NCI-H1092 treated with DMSO at 0.1 percent for 48 hours (cell line): ENCODE measurements around the gene MTHFR.
"Not testable (repeated sequence)": the region's sequence is repeated elsewhere in the genome, so short reads cannot be mapped to it uniquely, and the experiment has no call there.

ENCODE experiments used
- DNase-seq: peaks from one replicate; lab custom pipeline; 2025; lab: John Stamatoyannopoulos, UW

Gene MTHFR

GRCh38 chr1:11833497-11833896 is 27.7 kb upstream of the MTHFR start:
- no peak for DNase-seq

GRCh38 chr1:11831945-11832725 is 26.4 kb upstream of the MTHFR start:
- DNase-seq = peak; percentile 31

DNA sequence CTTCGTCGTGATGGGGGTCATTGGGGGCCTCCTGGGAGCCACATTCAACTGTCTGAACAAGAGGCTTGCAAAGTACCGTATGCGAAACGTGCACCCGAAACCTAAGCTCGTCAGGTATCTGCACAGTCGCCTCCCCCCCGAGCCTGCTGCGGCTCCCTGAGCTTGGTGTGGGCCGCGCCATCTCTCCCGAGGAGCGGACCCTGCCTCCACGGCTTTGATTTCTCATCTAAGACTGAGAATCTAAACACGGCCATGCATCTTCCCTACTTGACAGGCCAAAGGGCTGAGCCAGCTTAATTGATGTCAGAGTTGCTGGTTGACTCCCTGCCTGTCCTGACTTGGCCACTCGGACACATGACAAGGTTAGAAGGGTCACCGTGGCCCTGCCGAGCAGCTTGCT is 22.7 kb upstream of the MTHFR start:
- no peak for DNase-seq

DNA sequence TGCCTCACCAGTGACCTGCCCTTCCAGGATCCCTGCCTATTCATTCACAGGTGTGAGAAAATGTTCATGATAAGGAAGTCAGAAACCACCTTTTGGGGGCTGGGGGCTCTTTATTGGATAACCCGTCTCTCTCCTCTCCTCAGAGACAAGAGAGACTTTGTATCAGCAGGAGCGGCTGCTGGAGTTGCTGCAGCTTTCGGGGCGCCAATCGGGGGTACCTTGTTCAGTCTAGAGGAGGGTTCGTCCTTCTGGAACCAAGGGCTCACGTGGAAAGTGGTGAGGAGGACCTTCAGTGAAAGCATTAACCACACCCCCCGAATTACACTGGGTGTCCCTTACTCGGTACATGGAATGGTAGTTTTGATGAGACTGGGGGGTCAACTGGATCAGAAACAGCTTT is 21.2 kb upstream of the MTHFR start:
- DNase-seq = no peak

- no peak for DNase-seq
Measured at GRCh38 chr1:11825131-11825530, 19.4 kb upstream of the MTHFR start.

- no peak for DNase-seq
Measured at GRCh38 chr1:11823366-11824137, 17.8 kb upstream of the MTHFR start.

DNA sequence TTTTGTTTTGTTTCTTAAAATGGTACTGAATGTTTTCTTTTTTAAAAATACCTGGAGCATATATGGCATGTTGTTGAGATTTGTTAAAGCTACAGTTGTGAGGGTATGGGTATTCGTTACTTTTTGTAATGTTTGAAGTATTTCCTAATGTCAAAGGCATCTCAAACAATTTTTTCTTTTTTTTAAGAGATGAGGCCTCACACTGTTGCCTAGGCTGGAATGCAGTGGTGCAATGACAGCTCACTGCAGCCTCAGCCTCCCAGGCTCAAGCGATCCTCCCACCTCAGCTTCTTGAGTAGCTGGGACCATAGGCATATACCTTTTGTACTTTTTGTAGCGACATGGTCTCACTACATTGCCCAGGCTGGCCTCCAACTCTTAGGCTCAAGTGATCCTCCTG is 16.3 kb upstream of the MTHFR start:
- DNase-seq = no peak

DNA sequence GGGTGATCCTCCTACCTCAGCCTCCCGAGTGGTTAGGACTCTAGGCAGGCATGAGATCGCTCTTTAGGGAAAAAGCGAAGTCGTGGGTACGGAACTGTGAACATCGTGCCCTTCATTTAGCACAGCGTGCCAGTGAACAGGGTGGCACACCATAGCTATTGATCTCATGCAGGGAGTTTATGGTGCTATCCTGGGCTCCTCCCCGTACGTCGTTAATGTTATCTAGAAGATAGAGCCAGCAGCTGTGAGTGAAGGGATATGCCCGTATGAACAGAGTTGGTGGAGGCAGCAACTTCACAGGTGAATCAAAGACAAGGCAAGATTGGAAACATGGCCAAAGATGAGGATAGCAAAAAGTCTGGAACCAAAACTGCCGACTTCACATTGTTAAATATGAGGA is 11.4 kb upstream of the MTHFR start:
- no peak for DNase-seq

GRCh38 chr1:11813021-11813420 is 7.3 kb upstream of the MTHFR start:
- DNase-seq = no peak

DNA sequence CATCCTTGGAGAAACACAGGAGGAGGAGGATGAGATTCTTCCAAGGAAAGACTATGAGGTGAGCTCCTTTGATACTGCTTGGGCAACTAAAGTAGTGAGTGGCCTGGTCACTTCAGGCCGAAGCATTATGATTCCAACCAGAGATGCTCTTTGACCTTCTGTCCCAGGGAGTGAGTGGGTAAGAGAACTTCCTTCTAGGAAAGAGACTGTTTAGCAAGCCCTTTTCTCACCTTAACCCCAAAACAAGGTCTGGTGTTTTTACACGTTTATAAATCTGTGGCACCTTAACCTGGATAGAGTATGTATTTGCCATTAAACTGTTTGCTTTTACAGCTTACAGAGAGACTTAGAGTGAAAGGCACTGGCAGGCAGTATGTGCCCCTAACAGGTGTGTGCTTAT is 1.4 kb upstream of the MTHFR start:
- no peak for DNase-seq

DNA sequence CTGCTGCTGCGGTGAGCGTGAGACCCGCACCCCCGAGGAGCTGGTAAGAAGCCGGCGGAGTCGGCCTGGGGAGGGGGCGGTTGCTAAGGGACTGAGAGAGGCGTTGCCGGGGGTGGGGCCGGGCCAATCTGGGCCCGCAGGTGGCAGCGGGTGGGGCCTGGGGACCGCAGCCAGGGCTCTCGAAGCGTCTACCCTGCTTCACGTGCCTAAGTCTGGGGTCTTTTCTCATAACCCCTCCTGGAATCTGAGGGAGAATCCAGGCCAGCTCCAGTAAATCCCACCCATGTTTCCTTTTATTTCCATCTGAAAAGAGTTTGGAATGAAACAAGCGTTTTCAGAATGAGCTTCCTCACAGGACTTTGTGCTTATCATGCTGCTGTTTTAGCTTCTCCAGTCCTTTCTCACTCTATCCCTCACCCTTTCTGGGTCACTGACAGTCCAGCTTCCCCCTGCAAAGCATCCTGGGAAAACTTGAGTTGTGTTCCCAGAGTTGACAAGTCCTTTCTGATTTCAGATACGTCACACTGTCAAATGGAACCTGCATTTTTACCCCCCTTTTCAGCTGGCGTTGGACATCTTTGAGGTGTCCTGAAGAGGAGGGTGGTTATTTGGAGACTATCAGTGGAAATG is 658 bp upstream of the MTHFR start:
- DNase-seq = no peak

DNA sequence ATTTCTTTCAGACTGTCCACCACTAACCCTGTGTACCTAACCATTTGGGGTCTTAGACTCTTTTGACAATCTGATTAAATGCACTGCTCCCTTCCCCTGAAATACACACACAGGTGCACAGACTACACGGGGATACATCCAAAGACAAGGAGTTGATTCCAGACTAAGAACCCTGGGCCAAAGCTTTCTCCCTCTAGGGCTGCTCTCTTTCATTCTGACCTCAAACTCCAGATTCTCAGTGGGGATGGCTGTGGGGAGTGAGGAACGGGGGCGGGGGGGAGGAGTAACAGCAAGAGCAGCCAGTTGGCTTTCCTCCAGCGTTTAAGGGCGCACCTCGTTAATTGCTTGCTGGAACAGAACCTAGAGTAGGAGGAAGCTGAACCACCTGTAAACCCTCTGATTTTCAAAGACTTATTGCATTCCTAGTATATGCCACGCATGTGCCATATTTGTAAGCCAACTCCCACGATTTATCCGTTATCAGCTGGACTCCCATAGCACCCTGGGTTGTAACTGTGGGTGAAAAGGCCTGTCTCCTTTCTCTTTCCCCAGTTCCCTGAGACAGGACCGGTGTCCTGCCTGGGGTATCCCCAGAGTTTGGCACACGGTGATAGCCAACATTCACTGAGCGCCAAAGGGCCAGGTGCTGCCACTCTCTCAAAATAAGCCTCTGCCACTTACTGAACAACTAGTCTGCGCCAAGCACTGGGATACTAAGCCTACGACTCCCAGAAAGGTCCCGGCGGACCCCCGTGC is 920 bp downstream of the MTHFR start:
- DNase-seq = peak; percentile 74

DNA sequence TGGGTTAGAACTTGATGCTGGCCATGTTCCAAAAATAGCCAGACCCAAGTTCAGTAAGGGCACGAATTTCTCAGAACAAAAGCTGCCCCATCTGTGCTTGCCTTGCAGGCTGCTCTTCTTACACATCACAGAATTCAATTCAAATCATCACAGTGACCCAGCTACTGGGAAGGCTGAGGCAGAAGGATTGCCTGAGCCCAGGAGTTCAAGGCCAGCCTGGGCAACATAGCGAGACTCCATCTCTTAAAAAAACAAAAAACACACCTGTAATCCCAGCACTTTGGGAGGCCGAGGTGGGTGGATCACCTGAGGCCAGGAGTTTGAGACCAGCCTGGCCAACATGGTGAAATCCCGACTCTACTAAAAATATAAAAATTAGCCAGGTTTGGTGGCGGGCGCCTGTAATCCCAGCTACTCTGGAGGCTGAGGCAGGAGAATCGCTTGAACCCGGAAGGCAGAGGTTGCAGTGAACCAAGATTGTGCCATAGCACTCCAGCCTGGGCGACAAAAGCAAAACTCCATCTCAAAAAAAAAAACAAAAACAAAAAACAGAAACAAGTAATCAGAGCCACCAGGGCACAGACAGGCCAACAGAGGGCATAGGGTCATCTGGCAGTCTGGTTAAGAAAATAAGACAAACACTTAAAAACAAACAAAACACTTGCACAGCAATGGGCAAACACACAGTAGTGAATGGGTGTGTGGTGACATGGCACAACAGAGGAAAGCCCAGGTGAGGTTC is 1.7 kb downstream of the MTHFR start:
- not testable (repeated sequence) for DNase-seq

DNA sequence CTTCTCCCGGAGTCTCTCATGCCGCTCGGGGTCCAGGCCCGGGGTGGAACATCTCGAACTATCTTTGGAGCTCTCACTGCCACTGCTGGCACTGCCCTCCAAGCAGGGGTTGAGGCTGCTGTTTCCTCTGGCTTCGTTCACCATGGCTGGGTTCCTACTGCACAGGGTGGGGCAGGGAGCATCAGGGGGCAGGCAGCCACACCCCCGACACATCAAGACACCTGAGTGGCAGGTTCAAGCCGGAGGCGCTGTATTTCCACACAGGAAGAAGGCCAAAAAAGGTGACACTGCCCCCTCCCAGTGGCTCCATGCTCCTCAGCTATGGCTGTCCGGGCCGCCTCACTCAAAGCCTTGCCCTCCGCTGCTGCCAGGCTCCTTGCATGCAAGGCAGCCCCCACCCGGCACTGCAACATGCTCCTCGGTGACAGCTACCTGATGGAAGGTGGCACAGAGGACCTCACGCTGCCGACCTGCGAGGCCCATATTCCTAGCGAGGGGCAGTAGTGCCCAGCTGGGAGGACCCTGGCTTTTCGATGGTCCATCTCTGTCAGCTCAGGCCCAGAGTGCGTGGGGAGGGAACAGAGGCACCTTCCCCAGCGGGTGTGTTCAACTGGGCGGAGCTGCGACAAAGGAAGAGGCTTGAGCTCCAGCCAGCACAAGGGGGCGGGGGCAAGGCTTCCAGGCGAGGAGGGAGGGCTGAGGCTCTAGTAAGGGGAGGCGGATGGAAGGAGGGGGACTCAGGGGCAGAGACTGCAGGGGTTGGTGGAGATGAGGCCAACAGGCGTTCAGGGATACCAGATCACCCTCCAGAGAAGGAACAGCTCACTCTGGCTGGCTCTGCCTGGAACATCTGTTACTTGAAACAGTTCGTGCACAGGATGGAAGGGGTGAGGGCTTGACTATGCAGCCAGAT is 2.5 kb downstream of the MTHFR start:
- no peak for DNase-seq

DNA sequence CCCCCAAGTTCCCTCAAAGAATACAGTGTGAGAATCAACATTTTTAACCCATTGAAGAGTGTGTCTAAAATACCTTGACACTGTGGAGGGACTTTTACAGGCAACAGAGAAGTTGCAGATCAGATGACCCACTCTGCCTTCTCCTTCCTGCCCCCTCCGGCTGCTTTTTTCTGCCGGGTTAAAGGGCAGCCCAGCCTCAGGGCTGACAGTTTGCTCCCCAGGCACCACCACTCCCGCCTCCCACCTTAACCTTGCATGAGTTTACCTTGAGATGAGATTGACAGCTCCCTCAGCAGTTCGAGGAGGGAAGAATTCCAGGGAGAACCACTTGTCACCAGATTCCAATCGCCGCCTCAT is 3.2 kb downstream of the MTHFR start:
- no peak for DNase-seq

GRCh38 chr1:11800756-11801433 is 4.9 kb downstream of the MTHFR start:
- DNase-seq = no peak

DNA sequence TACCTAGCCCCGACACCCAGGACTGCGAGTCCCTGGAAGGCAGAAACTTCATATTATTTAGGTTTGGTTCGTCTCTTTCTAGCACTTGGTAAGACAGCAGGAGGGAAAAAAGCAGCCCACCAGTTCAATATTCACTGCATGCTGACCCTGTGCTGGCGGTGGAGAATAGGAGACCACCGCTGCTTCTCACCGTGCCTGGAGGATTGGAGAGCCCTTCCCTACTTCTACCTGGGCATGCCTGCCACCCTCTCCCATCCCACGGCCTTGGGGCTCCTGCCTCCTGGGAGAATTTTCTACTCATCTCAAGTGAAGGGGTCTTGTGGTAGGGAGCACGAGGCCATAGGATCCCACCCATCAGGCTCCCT is 5.4 kb downstream of the MTHFR start:
- no peak for DNase-seq

DNA sequence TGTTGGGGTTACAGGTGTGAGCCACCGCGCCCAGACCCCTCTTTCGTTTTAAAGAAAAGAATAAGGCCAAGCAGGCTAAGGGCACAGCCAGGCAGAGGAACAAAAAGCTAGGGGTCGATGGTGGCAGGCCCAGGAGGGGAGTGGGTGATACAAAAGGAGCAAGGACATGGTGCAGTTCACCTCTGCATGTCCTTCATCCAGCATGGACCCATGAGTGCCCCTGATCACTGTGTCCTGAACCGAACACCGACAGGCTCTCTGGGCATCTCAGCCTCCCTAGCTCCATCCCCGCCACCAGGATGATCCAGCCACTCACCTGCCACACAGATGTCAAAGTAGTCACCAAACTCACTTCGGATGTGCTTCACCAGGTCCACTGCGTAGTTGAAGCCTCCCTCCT is 5.9 kb downstream of the MTHFR start:
- no peak for DNase-seq

DNA sequence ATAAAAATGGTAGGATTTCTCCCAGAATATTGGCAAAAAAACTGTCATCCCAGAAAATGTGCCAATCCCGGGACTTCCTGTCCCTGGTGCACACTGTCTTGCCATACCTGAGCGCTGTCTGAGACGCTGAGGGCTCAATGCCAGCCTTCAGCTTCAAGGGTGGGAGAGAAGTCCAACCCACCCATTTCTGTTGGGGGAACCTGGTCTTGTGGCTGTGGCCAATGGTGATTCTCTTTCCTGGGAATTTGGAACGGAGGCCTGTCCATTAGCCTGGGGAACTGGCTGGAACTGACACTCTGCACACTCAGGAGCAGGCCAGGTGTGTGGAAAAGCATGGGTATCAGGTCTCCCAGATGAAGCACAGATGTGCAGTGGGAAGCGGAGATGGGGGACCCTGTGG is 6.7 kb downstream of the MTHFR start:
- DNase-seq = no peak

DNA sequence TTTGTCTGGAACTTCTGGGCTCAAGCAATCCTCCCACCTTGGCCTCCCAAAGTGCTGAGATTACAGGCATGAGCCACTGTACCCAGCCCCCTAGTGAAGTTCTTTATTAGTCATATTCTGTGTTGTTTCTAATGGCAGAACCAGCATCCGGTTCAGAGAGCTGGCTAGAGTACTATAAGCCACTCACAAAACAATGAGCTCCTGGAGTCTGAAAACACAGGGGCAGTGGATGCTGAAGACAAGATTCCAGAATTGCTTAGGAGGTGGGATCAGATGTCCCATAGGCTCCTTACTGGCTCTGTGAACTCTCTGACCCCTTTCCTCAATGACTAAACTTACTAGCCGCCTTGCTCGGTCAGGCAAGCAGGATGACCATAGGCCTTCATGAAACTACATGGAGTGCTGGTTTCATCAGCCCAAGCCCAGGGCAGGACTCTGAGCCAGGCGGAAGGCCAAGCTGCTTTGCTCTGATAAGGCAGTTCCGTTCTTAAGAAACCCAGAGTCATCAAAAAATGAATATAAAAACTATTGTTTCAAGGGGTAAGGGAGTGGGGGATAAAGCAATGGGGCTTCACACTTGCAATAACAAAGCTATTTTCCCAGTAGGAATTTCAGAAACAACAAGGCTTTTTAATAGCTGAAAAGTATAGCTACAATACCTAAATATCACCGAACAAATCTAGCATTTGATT is 8.1 kb downstream of the MTHFR start:
- DNase-seq = no peak
